ENCODE data around the gene TLCD4.
A peak's percentile ranks its signal among the peaks of the same experiment; 100 is the strongest.
"Not testable (repeated sequence)": the region's sequence is repeated elsewhere in the genome, so short reads cannot be mapped to it uniquely, and the experiment has no call there.

TLCD4 gene

GRCh38 chr1:95117207-95118066 is at the start of gene TLCD4:
TSS of gene TLCD4 (plus strand) at chr1:95117355. CDS start at chr1:95143902, 26,547 bp downstream.
- DNase-seq (ENCODE audit: low read depth in 2 of 2): no peak

- no peak for DNase-seq (ENCODE audit: low read depth in 2 of 2)
Observed at GRCh38 chr1:95067568-95067967, 49.6 kb upstream of the TLCD4 start.

GRCh38 chr1:95068956-95069709 is 48.0 kb upstream of the TLCD4 start:
- DNase-seq (ENCODE audit: low read depth in 2 of 2): no peak

GRCh38 chr1:95069710-95070093 is 47.5 kb upstream of the TLCD4 start:
- DNase-seq (ENCODE audit: low read depth in 2 of 2): no peak

- no peak for DNase-seq (ENCODE audit: low read depth in 2 of 2)
Observed at GRCh38 chr1:95071539-95071938, 45.6 kb upstream of the TLCD4 start.

DNA sequence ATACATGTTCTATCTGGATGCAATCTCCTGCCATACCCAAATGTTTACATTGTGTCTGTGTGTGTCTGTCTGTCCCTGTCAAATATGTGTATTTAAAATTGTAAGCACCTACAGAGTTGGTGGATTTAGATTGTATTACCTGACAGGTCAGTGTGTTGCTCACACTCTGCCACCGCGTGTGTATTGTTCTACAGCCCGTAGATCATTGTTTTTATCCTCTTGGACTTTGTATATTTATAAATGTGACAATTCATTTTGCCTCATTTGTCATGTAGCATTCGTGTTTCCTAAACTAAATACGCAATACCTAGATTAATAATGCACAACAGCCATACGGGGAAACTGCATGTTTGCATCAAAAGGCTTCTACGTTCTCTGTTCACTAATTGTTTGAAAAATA is 45.0 kb upstream of the TLCD4 start:
- no peak for DNase-seq (ENCODE audit: low read depth in 2 of 2)

GRCh38 chr1:95072532-95073419 is 44.4 kb upstream of the TLCD4 start, which contains the start of gene ALG14:
TSS of gene ALG14 (minus strand) at chr1:95072951. CDS start at chr1:95072898, 53 bp downstream.
- DNase-seq (ENCODE audit: low read depth in 2 of 2): peak; percentile 90 to 92

GRCh38 chr1:95073446-95073845 is 43.7 kb upstream of the TLCD4 start:
- DNase-seq (ENCODE audit: low read depth in 2 of 2): no peak

DNA sequence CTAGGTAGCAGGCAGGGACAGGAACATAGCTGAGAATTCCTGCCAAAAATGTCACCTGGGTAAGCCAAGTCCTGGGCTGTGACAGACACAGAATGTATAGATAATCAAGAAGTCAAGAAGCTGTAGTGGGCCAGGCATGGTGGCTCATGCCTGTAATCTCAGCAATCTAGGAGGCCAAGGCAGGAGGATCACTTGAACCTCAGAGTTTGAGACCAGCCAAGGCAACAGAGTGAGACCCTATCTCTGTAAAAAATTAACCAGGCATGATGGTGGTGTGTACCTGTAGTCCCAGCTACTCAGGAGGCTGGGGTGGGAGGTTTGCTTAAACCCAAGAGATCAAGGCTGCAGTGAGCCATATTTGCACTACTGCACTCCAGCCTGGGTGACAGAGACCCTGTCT is 41.1 kb upstream of the TLCD4 start:
- no peak for DNase-seq (ENCODE audit: low read depth in 2 of 2)

GRCh38 chr1:95080446-95080845 is 36.7 kb upstream of the TLCD4 start:
- no peak for DNase-seq (ENCODE audit: low read depth in 2 of 2)

DNA sequence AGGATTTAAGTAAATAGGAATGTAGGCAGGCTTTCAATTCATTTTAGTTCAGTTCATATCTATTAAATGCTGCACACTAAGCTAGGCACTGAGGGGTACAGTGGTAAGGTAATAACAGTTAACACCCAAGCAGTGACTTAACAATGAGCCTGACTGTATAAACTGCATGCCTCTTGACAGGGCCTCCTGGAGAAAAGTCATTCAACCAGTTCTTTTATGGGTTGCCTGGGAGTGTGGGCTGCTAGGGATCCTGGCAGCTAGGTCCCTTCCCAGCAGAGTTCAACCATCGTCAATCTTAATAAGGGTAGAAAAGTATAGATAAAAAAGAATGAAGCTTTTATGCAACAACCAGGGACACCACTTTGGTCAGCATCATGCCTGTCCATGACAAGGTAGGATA is 36.3 kb upstream of the TLCD4 start:
- DNase-seq (ENCODE audit: low read depth in 2 of 2): no peak

GRCh38 chr1:95084317-95085176 is 32.6 kb upstream of the TLCD4 start:
- DNase-seq (ENCODE audit: low read depth in 2 of 2): no peak

DNA sequence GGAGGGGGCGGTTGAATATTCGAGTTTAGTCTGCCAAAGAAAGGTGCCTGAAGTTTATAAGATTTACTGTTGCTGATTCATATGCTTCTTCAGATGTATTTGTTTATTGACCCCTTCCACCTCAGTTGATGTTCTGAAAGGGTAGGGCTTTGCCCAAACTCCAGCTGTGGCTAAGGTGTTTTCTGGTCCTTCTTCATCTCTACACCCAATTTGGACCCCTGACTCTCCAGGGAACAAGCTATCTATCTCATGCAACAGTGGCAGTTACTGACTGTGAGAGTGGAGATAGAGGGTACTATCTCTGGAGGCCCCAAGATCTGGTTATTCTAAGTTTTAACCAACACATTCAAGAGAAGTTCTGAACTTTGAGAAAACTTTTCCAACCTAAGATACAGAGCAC is 31.8 kb upstream of the TLCD4 start:
- DNase-seq (ENCODE audit: low read depth in 2 of 2): no peak

- peak; percentile 90 for DNase-seq (ENCODE audit: low read depth in 2 of 2)
Observed at GRCh38 chr1:95086949-95087533, 30.1 kb upstream of the TLCD4 start.

- DNase-seq (ENCODE audit: low read depth in 2 of 2): no peak
Observed at GRCh38 chr1:95088303-95088702, 28.9 kb upstream of the TLCD4 start.

DNA sequence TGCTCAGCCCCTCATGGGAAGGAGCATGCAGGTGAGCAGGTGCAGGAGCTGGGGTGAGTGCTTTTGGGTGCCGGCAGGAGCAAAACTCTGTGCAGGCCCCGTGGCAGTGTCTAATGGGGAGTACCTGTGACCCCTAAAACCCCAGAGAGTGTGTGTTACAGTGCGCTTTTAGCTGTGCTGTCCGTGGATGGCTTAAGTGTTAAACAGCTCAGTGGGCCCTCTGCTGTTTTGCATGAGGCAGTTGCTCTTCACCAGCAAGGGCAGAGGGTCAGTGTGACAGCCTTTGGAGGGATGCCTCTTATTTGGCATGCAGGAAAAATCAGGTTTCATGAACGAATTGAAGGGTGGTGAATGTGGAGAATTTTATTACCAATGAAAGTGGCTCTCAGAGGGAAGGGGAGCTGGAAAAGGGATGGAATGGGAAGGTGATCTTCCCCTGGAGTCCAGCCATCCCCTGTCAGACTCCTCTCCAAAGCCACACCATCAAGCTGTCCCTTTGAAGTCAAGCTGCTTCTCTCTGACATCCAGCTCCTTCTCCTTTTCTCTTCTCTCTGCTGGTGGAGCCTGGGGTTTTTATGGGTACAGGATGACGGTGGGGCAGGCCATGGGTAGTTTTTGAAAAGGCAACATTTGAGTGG is 27.4 kb upstream of the TLCD4 start:
- no peak for DNase-seq (ENCODE audit: low read depth in 2 of 2)

DNA sequence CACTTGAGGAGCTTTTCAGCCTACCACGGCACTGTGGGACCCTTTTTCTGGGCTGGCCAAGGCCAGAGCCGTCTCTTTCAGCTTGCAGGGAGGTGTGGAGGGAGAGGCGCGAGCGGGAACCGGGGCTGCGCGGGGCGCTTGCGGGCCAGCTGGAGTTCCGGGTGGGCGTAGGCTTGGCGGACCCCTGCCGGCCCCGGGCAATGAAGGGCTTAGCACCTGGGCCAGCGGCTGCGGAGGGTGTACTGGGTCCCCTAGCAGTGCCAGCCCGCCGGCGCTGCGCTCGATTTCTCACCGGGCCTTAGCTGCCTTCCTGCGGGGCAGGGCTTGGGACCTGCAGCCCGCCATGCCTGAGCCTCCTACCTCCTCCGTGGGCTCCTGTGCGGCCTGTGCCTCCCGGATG is 25.9 kb upstream of the TLCD4 start:
- not testable (repeated sequence) for DNase-seq (ENCODE audit: low read depth in 2 of 2)

DNA sequence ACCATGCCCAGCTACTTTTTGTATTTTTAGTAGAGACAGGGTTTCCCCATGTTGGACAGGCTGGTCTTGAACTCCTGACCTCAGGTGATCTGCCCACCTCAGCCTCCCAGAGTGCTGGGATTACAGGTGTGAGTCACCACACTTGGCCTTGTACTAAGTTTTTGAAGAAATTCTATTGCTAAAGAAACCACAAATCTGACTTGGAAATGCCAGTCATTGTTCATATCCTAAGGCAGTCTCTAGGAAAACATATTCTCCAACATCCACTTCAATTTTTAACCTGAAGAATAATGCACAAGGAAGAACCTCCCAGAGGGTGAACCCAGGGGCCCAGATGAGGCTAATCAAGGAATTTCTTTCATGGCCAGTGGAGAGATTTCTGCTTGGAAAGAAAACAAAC is 24.3 kb upstream of the TLCD4 start:
- not testable (repeated sequence) for DNase-seq (ENCODE audit: low read depth in 2 of 2)

DNA sequence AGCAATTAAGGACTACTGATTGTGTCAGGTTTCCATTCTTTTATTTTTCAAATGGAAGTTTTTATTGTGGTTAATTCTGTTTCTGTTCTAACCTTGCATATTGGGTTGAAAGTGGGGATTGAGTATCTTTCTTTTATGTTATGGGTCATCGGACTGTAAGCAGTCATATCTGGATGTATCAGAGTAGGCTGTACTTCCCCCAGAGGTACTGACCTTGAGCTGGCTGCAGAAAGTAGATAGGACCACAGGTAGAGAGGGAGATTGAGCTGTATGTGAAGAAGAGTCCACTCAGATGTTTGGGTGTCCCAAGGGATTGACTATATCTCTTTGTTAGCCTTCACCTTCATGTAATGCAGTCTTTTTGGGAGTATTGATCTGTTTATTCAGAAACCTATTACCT is 23.9 kb upstream of the TLCD4 start:
- DNase-seq (ENCODE audit: low read depth in 2 of 2): no peak

GRCh38 chr1:95094923-95095322 is 22.2 kb upstream of the TLCD4 start:
- no peak for DNase-seq (ENCODE audit: low read depth in 2 of 2)
